WTC11 (cell line): ENCODE data around the gene CFAP119. TPM values are rescaled to one million over a fixed set of nuclear protein-coding genes. Genes with fewer than 3 reads are reported as not detected.

ENCODE experiments used
- ATAC-seq: fragments of 200-7000 bp; cut with Tn5 transposase; 2 replicates; pipeline ENCODE4 v1.10.0; 2021; ENCODE audit warnings: mild to moderate bottlenecking, moderate library complexity
- CTCF ChIA-PET: fragments of 300-600 bp; sonication (Branson Sonifier 250); formaldehyde crosslinking; loops from one replicate; lab custom pipeline; 2021; ENCODE audit warnings: antibody characterized with exemption; lab: Charles Lee
- POLR2A ChIA-PET: fragments of 350-600 bp; sonication (Branson Sonifier 250); formaldehyde crosslinking; loops from one replicate; lab custom pipeline; 2021; ENCODE audit warnings: antibody characterized with exemption; lab: Charles Lee
- DNase-seq: peaks from one replicate; pipeline ENCODE4 v3.0.0; 2021; ENCODE audit warnings: low spot score
- H3K27ac Mint-ChIP-seq: 2 replicates; pipeline ENCODE4 v1.8.0; 2021; ENCODE audit warnings: mixed read lengths
- H3K27me3 Mint-ChIP-seq: 2 replicates; pipeline ENCODE4 v1.8.0; 2021; ENCODE audit warnings: low read depth, mild to moderate bottlenecking, moderate library complexity, mixed read lengths
- H3K36me3 Mint-ChIP-seq: 2 replicates; pipeline ENCODE4 v1.8.0; 2021; ENCODE audit warnings: mixed read lengths
- H3K4me1 Mint-ChIP-seq: 2 replicates; pipeline ENCODE4 v1.8.0; 2022; ENCODE audit warnings: mixed read lengths
- H3K4me3 Mint-ChIP-seq: 2 replicates; pipeline ENCODE4 v1.8.0; 2021; ENCODE audit warnings: mild to moderate bottlenecking, moderate library complexity, mixed read lengths
- H3K9me3 Mint-ChIP-seq: 2 replicates; pipeline ENCODE4 v1.8.0; 2021; ENCODE audit warnings: mixed read lengths
- ATF3 ChIP-seq: sonication (generic); formaldehyde crosslinking; conservative IDR thresholded peaks from 2 replicates; pipeline ENCODE4 v1.8.1; 2022; ENCODE audit warnings: mild to moderate bottlenecking, missing genetic modification reagents
- EMX1 ChIP-seq: fragments of 250-450 bp; sonication (Bioruptor Pico); IDR thresholded peaks from 2 replicates; pipeline ENCODE4 v1.8.0; 2021; ENCODE audit warnings: mild to moderate bottlenecking
- GTF2I ChIP-seq: fragments of 250-450 bp; sonication (Bioruptor Pico); conservative IDR thresholded peaks from 2 replicates; pipeline ENCODE4 v1.4.0; 2021; ENCODE audit warnings: mild to moderate bottlenecking
- KAT7 ChIP-seq: sonication (generic); formaldehyde crosslinking; IDR thresholded peaks from 2 replicates; pipeline ENCODE4 v1.8.1; 2023; ENCODE audit warnings: missing genetic modification reagents, mild to moderate bottlenecking, borderline replicate concordance
- PREB ChIP-seq: sonication (generic); formaldehyde crosslinking; IDR thresholded peaks from 2 replicates; pipeline ENCODE4 v1.8.1; 2022; ENCODE audit warnings: mild to moderate bottlenecking, missing genetic modification reagents, moderate library complexity, borderline replicate concordance
- SMAD3 ChIP-seq: sonication (generic); formaldehyde crosslinking; IDR thresholded peaks from 2 replicates; pipeline ENCODE4 v1.8.0; 2022; ENCODE audit warnings: missing genetic modification reagents, mild to moderate bottlenecking, borderline replicate concordance
- SMAD4 ChIP-seq: sonication (generic); formaldehyde crosslinking; IDR thresholded peaks from 2 replicates; pipeline ENCODE4 v1.8.0; 2022; ENCODE audit warnings: mild to moderate bottlenecking, missing genetic modification reagents
- ZMAT4 ChIP-seq: fragments of 250-450 bp; sonication (Bioruptor Pico); IDR thresholded peaks from 2 replicates; pipeline ENCODE4 v1.9.0; 2021; ENCODE audit warnings: mild to moderate bottlenecking
- total RNA-seq: library from RNA; stranded (reverse); gene quantifications from 3 replicates; pipeline ENCODE4 v1.2.3, GENCODE V29; 2021
- TF ChIP-seq, protein P1 (sequence below): sonication (generic); formaldehyde crosslinking; IDR thresholded peaks from 2 replicates; pipeline ENCODE4 v1.8.1; 2023; ENCODE audit warnings: mild to moderate bottlenecking, moderate library complexity, missing genetic modification reagents
- TF ChIP-seq, protein P2 (sequence below): fragments of 200-600 bp; IDR thresholded peaks from 2 replicates; pipeline ENCODE4 v1.8.0; 2022; ENCODE audit warnings: antibody characterized with exemption
- TF ChIP-seq, protein P3 (sequence below): sonication (generic); formaldehyde crosslinking; IDR thresholded peaks from 2 replicates; pipeline ENCODE4 v1.8.0; 2022; ENCODE audit warnings: mild to moderate bottlenecking, missing genetic modification reagents
- TF ChIP-seq, protein P4 (sequence below): sonication (generic); formaldehyde crosslinking; IDR thresholded peaks from 2 replicates; pipeline ENCODE4 v1.8.0; 2023; ENCODE audit warnings: missing genetic modification reagents, mild to moderate bottlenecking, borderline replicate concordance
- TF ChIP-seq, protein P5 (sequence below): sonication (generic); formaldehyde crosslinking; IDR thresholded peaks from 2 replicates; pipeline ENCODE4 v1.8.0; 2022; ENCODE audit warnings: mild to moderate bottlenecking, missing genetic modification reagents
- TF ChIP-seq, protein P6 (sequence below): sonication (generic); formaldehyde crosslinking; IDR thresholded peaks from 2 replicates; pipeline ENCODE4 v1.8.0; 2022; ENCODE audit warnings: missing genetic modification reagents
- TF ChIP-seq, protein P7 (sequence below): sonication (generic); formaldehyde crosslinking; IDR thresholded peaks from 2 replicates; pipeline ENCODE4 v1.8.0; 2022; ENCODE audit warnings: mild to moderate bottlenecking, missing genetic modification reagents

CFAP119 gene
- total RNA-seq, 1 experiment from 2014 or later: 6.6 TPM

- Mint-ChIP-seq H3K27me3 (no peaks in the 10 kb centered on the region), H3K4me3 (no peak overlapping the region), H3K36me3 (peaks cover 20% of the 10 kb centered on the region), H3K27ac (0 out of 2 replicates have a peak overlapping the region, but pooled peaks have one; percentile 15), H3K4me1 (peaks cover 7% of the 10 kb centered on the region), H3K9me3 (no peaks in the 10 kb centered on the region)
- ChIA-PET POLR2A (no interaction called here), CTCF (no interaction called here)
- no peak for DNase-seq
- no peak for ATAC-seq
- no peak for TF ChIP-seq SMAD3 (CRISPR knock-in tag)
- TF ChIP-seq EMX1 (CRISPR knock-in tag): no peak
- TF ChIP-seq, protein P1, sequence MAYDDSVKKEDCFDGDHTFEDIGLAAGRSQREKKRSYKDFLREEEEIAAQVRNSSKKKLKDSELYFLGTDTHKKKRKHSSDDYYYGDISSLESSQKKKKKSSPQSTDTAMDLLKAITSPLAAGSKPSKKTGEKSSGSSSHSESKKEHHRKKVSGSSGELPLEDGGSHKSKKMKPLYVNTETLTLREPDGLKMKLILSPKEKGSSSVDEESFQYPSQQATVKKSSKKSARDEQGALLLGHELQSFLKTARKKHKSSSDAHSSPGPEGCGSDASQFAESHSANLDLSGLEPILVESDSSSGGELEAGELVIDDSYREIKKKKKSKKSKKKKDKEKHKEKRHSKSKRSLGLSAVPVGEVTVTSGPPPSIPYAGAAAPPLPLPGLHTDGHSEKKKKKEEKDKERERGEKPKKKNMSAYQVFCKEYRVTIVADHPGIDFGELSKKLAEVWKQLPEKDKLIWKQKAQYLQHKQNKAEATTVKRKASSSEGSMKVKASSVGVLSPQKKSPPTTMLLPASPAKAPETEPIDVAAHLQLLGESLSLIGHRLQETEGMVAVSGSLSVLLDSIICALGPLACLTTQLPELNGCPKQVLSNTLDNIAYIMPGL (CRISPR knock-in tag): no peak
- TF ChIP-seq, protein P2, sequence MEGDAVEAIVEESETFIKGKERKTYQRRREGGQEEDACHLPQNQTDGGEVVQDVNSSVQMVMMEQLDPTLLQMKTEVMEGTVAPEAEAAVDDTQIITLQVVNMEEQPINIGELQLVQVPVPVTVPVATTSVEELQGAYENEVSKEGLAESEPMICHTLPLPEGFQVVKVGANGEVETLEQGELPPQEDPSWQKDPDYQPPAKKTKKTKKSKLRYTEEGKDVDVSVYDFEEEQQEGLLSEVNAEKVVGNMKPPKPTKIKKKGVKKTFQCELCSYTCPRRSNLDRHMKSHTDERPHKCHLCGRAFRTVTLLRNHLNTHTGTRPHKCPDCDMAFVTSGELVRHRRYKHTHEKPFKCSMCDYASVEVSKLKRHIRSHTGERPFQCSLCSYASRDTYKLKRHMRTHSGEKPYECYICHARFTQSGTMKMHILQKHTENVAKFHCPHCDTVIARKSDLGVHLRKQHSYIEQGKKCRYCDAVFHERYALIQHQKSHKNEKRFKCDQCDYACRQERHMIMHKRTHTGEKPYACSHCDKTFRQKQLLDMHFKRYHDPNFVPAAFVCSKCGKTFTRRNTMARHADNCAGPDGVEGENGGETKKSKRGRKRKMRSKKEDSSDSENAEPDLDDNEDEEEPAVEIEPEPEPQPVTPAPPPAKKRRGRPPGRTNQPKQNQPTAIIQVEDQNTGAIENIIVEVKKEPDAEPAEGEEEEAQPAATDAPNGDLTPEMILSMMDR: no peak
- TF ChIP-seq, protein P3, sequence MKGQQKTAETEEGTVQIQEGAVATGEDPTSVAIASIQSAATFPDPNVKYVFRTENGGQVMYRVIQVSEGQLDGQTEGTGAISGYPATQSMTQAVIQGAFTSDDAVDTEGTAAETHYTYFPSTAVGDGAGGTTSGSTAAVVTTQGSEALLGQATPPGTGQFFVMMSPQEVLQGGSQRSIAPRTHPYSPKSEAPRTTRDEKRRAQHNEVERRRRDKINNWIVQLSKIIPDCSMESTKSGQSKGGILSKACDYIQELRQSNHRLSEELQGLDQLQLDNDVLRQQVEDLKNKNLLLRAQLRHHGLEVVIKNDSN: no peak
- TF ChIP-seq, all 79 proteins: peak for 0
These were observed 10.9 kb downstream of the CFAP119 start for GRCh38 chr16:30750876-30751465.

- H3K9me3 Mint-ChIP-seq: no peaks in the 10 kb centered on the region
- TF ChIP-seq PREB (CRISPR knock-in tag): no peak
- TF ChIP-seq SMAD4 (CRISPR knock-in tag): no peak
- no peak for TF ChIP-seq ATF3 (CRISPR knock-in tag)
- TF ChIP-seq, protein P4, sequence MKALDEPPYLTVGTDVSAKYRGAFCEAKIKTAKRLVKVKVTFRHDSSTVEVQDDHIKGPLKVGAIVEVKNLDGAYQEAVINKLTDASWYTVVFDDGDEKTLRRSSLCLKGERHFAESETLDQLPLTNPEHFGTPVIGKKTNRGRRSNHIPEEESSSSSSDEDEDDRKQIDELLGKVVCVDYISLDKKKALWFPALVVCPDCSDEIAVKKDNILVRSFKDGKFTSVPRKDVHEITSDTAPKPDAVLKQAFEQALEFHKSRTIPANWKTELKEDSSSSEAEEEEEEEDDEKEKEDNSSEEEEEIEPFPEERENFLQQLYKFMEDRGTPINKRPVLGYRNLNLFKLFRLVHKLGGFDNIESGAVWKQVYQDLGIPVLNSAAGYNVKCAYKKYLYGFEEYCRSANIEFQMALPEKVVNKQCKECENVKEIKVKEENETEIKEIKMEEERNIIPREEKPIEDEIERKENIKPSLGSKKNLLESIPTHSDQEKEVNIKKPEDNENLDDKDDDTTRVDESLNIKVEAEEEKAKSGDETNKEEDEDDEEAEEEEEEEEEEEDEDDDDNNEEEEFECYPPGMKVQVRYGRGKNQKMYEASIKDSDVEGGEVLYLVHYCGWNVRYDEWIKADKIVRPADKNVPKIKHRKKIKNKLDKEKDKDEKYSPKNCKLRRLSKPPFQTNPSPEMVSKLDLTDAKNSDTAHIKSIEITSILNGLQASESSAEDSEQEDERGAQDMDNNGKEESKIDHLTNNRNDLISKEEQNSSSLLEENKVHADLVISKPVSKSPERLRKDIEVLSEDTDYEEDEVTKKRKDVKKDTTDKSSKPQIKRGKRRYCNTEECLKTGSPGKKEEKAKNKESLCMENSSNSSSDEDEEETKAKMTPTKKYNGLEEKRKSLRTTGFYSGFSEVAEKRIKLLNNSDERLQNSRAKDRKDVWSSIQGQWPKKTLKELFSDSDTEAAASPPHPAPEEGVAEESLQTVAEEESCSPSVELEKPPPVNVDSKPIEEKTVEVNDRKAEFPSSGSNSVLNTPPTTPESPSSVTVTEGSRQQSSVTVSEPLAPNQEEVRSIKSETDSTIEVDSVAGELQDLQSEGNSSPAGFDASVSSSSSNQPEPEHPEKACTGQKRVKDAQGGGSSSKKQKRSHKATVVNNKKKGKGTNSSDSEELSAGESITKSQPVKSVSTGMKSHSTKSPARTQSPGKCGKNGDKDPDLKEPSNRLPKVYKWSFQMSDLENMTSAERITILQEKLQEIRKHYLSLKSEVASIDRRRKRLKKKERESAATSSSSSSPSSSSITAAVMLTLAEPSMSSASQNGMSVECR: no peak
- TF ChIP-seq, protein P5, sequence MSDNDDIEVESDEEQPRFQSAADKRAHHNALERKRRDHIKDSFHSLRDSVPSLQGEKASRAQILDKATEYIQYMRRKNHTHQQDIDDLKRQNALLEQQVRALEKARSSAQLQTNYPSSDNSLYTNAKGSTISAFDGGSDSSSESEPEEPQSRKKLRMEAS: no peak
- TF ChIP-seq, protein P6, sequence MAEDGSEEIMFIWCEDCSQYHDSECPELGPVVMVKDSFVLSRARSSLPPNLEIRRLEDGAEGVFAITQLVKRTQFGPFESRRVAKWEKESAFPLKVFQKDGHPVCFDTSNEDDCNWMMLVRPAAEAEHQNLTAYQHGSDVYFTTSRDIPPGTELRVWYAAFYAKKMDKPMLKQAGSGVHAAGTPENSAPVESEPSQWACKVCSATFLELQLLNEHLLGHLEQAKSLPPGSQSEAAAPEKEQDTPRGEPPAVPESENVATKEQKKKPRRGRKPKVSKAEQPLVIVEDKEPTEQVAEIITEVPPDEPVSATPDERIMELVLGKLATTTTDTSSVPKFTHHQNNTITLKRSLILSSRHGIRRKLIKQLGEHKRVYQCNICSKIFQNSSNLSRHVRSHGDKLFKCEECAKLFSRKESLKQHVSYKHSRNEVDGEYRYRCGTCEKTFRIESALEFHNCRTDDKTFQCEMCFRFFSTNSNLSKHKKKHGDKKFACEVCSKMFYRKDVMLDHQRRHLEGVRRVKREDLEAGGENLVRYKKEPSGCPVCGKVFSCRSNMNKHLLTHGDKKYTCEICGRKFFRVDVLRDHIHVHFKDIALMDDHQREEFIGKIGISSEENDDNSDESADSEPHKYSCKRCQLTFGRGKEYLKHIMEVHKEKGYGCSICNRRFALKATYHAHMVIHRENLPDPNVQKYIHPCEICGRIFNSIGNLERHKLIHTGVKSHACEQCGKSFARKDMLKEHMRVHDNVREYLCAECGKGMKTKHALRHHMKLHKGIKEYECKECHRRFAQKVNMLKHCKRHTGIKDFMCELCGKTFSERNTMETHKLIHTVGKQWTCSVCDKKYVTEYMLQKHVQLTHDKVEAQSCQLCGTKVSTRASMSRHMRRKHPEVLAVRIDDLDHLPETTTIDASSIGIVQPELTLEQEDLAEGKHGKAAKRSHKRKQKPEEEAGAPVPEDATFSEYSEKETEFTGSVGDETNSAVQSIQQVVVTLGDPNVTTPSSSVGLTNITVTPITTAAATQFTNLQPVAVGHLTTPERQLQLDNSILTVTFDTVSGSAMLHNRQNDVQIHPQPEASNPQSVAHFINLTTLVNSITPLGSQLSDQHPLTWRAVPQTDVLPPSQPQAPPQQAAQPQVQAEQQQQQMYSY: no peak
- no peak for TF ChIP-seq ZMAT4 (CRISPR knock-in tag)
- TF ChIP-seq GTF2I (CRISPR knock-in tag): no peak
- TF ChIP-seq KAT7 (CRISPR knock-in tag): no peak
- TF ChIP-seq, protein P7, sequence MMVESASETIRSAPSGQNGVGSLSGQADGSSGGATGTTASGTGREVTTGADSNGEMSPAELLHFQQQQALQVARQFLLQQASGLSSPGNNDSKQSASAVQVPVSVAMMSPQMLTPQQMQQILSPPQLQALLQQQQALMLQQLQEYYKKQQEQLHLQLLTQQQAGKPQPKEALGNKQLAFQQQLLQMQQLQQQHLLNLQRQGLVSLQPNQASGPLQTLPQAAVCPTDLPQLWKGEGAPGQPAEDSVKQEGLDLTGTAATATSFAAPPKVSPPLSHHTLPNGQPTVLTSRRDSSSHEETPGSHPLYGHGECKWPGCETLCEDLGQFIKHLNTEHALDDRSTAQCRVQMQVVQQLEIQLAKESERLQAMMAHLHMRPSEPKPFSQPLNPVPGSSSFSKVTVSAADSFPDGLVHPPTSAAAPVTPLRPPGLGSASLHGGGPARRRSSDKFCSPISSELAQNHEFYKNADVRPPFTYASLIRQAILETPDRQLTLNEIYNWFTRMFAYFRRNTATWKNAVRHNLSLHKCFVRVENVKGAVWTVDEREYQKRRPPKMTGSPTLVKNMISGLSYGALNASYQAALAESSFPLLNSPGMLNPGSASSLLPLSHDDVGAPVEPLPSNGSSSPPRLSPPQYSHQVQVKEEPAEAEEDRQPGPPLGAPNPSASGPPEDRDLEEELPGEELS (CRISPR knock-in tag): no peak
These were observed 11.7 kb downstream of the CFAP119 start for GRCh38 chr16:30750201-30750600.

More at GRCh38 chr16:30750201-30750600, 11.7 kb downstream of the CFAP119 start:
- ATAC-seq (no peak), DNase-seq (no peak)
- POLR2A ChIA-PET: no interaction called here
- no peaks in the 10 kb centered on the region for H3K27me3 Mint-ChIP-seq
- peaks cover 7% of the 10 kb centered on the region for H3K4me1 Mint-ChIP-seq
- peaks cover 20% of the 10 kb centered on the region for H3K36me3 Mint-ChIP-seq
- H3K27ac Mint-ChIP-seq: peak overlapping the region; percentile 32; the same call in 1 of the 2 replicates
- peak overlapping the region; percentile 94; the same call in 1 of the 2 replicates for H3K4me3 Mint-ChIP-seq
- CTCF ChIA-PET: no interaction called here
